ENCODE data around the gene DLL4. TPM values are rescaled to one million over a fixed set of nuclear protein-coding genes. Genes with fewer than 3 reads are reported as not detected.

The DLL4 gene
- total RNA-seq, 1 experiment from 2014 or later = 1.5 TPM

DNA sequence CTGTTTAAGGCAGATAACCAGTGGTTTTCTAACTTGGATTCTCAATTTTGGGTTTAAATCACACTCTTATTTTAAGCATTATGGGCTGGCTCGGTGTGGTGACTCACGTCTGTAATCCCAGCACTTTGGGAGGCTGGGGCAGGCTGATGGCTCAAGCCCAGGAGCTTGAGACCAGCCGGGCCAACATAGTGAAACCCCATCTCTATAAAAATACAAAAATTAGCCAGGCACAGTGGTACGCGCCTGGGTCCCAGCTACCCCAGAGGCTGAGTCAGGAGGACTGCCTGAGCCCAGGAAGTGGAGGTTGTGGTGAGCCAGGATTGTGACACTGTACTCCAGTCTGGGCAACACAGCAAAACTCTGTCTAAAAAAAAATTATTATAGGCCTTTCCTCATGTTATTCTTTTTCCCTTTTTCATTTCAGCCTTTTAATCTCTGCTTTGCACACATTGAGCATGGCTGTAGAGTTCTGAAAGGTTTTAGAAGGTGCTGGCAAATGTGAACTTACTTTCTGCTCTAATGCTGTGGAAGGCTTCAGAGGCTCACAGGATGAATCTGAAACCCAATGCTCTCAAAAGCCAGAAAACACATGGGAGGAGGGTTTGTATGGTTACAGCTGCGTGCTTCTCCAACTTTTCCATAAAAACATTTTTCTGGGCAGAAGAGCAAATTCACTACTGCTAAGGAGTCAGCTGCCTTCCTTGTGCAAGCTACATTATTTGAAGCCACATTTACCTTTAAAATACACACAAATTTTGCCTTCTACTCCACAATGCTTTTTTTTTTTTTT, 56.6 kb downstream of the DLL4 start:
- BruUV-seq (replicated peaks) = no TSS peak
- H3K36me3 ChIP-seq (ENCODE audit: control insufficient read depth in 1 of 2, insufficient read depth in 2 of 2, low read length in 2 of 2) = peaks cover 53 to 74% of the 10 kb centered on the region in 2 experiments

More for the DNA sequence above, 56.6 kb downstream of the DLL4 start:
- RAD21 ChIA-PET (ENCODE audit: low non-redundant PET in 1 of 2, low total read pairs in 2 of 2, uncharacterized antibody in 2 of 2, unreplicated experiment in 2 of 2) = no interaction called here
- TF ChIP-seq, protein P1, sequence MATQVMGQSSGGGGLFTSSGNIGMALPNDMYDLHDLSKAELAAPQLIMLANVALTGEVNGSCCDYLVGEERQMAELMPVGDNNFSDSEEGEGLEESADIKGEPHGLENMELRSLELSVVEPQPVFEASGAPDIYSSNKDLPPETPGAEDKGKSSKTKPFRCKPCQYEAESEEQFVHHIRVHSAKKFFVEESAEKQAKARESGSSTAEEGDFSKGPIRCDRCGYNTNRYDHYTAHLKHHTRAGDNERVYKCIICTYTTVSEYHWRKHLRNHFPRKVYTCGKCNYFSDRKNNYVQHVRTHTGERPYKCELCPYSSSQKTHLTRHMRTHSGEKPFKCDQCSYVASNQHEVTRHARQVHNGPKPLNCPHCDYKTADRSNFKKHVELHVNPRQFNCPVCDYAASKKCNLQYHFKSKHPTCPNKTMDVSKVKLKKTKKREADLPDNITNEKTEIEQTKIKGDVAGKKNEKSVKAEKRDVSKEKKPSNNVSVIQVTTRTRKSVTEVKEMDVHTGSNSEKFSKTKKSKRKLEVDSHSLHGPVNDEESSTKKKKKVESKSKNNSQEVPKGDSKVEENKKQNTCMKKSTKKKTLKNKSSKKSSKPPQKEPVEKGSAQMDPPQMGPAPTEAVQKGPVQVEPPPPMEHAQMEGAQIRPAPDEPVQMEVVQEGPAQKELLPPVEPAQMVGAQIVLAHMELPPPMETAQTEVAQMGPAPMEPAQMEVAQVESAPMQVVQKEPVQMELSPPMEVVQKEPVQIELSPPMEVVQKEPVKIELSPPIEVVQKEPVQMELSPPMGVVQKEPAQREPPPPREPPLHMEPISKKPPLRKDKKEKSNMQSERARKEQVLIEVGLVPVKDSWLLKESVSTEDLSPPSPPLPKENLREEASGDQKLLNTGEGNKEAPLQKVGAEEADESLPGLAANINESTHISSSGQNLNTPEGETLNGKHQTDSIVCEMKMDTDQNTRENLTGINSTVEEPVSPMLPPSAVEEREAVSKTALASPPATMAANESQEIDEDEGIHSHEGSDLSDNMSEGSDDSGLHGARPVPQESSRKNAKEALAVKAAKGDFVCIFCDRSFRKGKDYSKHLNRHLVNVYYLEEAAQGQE (IDR thresholded peaks at IDR 0.05; ENCODE audit: low read depth) = no peak
- no peak for TF ChIP-seq SP1 (IDR thresholded peaks at IDR 0.05; ENCODE audit: low read depth)
- no peak for TF ChIP-seq JUND (IDR thresholded peaks at IDR 0.05)
- no peak for TF ChIP-seq SIN3A (IDR thresholded peaks at IDR 0.05; ENCODE audit: low read depth)
- TF ChIP-seq, protein P2, sequence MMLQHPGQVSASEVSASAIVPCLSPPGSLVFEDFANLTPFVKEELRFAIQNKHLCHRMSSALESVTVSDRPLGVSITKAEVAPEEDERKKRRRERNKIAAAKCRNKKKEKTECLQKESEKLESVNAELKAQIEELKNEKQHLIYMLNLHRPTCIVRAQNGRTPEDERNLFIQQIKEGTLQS (IDR thresholded peaks at IDR 0.05) = no peak
- no peak for TF ChIP-seq SRF (IDR thresholded peaks at IDR 0.05; ENCODE audit: low read depth)
- TF ChIP-seq, protein P3, sequence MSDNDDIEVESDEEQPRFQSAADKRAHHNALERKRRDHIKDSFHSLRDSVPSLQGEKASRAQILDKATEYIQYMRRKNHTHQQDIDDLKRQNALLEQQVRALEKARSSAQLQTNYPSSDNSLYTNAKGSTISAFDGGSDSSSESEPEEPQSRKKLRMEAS (IDR thresholded peaks at IDR 0.05) = no peak
- TF ChIP-seq, protein P4, sequence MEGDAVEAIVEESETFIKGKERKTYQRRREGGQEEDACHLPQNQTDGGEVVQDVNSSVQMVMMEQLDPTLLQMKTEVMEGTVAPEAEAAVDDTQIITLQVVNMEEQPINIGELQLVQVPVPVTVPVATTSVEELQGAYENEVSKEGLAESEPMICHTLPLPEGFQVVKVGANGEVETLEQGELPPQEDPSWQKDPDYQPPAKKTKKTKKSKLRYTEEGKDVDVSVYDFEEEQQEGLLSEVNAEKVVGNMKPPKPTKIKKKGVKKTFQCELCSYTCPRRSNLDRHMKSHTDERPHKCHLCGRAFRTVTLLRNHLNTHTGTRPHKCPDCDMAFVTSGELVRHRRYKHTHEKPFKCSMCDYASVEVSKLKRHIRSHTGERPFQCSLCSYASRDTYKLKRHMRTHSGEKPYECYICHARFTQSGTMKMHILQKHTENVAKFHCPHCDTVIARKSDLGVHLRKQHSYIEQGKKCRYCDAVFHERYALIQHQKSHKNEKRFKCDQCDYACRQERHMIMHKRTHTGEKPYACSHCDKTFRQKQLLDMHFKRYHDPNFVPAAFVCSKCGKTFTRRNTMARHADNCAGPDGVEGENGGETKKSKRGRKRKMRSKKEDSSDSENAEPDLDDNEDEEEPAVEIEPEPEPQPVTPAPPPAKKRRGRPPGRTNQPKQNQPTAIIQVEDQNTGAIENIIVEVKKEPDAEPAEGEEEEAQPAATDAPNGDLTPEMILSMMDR (IDR thresholded peaks at IDR 0.05 in 2 of 3, conservative IDR thresholded peaks at IDR 0.05 in 1 of 3; ENCODE audit: borderline replicate concordance in 1 of 3, insufficient read depth in 1 of 3, low read depth in 2 of 3, low read length in 2 of 3) = no peak
- no peak for TF ChIP-seq ZNF274 (IDR thresholded peaks at IDR 0.05; ENCODE audit: low read depth, low read length)
- no peak for TF ChIP-seq ELF1 (IDR thresholded peaks at IDR 0.05; ENCODE audit: borderline replicate concordance, low read depth)
- no peak for TF ChIP-seq YY1 (IDR thresholded peaks at IDR 0.05; ENCODE audit: extremely low read depth, insufficient replicate concordance, low read depth, low read length)
- no peaks in the 10 kb centered on the region; the same call in 1 of the 2 replicates for H3K79me2 ChIP-seq (ENCODE audit: insufficient read depth, low read length)
- intact Hi-C loops (cut with micrococcal nuclease) = no loop called here
- DNase-seq (ENCODE audit: low read depth, low spot score) = no peak
- H2AFZ ChIP-seq (ENCODE audit: low read depth, low read length, poor library complexity, severe bottlenecking) = no peak overlapping the region
- no peak for ATAC-seq
- H3K9me3 ChIP-seq (ENCODE audit: control insufficient read depth in 1 of 2, insufficient read depth in 1 of 2, low read depth in 1 of 2, low read length in 2 of 2) = no peaks in the 10 kb centered on the region
- CTCF ChIA-PET = no interaction called here
- no peak overlapping the region for H3K27ac ChIP-seq (ENCODE audit: low read depth, low read length)
- H3K27me3 ChIP-seq (ENCODE audit: insufficient read depth, low read length) = no peaks in the 10 kb centered on the region
- H4K20me1 ChIP-seq (ENCODE audit: insufficient read depth) = no peaks in the 10 kb centered on the region
- POLR2A ChIA-PET = no interaction called here
- H3K4me3 ChIP-seq (replicated peaks in 1 of 2; ENCODE audit: low read depth in 1 of 2, low read length in 2 of 2) = no peak overlapping the region
- no peak overlapping the region for H3K9ac ChIP-seq (ENCODE audit: low read length)
- no peaks in the 10 kb centered on the region for H3K9me2 ChIP-seq (ENCODE audit: insufficient read depth)
- H3K4me2 ChIP-seq (ENCODE audit: low read length) = no peak overlapping the region
- H3K4me1 ChIP-seq (ENCODE audit: control insufficient read depth in 1 of 2, insufficient read depth in 2 of 2, low read length in 2 of 2) = no peaks in the 10 kb centered on the region

Data from HCT116 (cell line).